Fibroblast of skin of right biceps (primary cell): Measurements from ENCODE around the gene SERPINC1.
"Not testable (repeated sequence)": the region's sequence is repeated elsewhere in the genome, so short reads cannot be mapped to it uniquely, and the experiment has no call there.

Experiments used
- DNase-seq: peaks from one replicate; pipeline ENCODE4 v3.0.0-alpha.2; 2013

SERPINC1 gene

GRCh38 chr1:173889885-173890284, 27.2 kb downstream of the SERPINC1 start:
- no peak for DNase-seq

- no peak for DNase-seq
These were observed 28.4 kb downstream of the SERPINC1 start for GRCh38 chr1:173888749-173889148.

GRCh38 chr1:173887627-173888026, 29.5 kb downstream of the SERPINC1 start:
- no peak for DNase-seq

GRCh38 chr1:173886746-173887611, 30.1 kb downstream of the SERPINC1 start:
- DNase-seq = no peak

GRCh38 chr1:173884701-173885100, 32.4 kb downstream of the SERPINC1 start:
- DNase-seq = no peak

- not testable (repeated sequence) for DNase-seq
These were observed 36.0 kb downstream of the SERPINC1 start for GRCh38 chr1:173881117-173881516.

GRCh38 chr1:173878251-173878650, 38.9 kb downstream of the SERPINC1 start:
- no peak for DNase-seq

- no peak for DNase-seq
These were observed 40.4 kb downstream of the SERPINC1 start for GRCh38 chr1:173876732-173877131.

GRCh38 chr1:173871500-173871899, 45.6 kb downstream of the SERPINC1 start:
- DNase-seq = no peak

GRCh38 chr1:173871091-173871490, 46.0 kb downstream of the SERPINC1 start:
- no peak for DNase-seq

GRCh38 chr1:173870252-173871075, 46.7 kb downstream of the SERPINC1 start:
- DNase-seq = no peak

- DNase-seq = no peak
These were observed 48.1 kb downstream of the SERPINC1 start for GRCh38 chr1:173869021-173869359.

GRCh38 chr1:173868266-173869020, 48.7 kb downstream of the SERPINC1 start, which contains the start of gene ZBTB37:
TSS of gene ZBTB37 (plus strand) at chr1:173868380. CDS start at chr1:173870226, 1,846 bp downstream.
- DNase-seq = peak; percentile 73

- peak; percentile 100 for DNase-seq
These were observed 49.3 kb downstream of the SERPINC1 start, which contains the start of gene GAS5 for GRCh38 chr1:173867753-173868265. TSS of gene GAS5 (minus strand) at chr1:173867989.

GRCh38 chr1:173867141-173867752, 49.9 kb downstream of the SERPINC1 start:
- no peak for DNase-seq

GRCh38 chr1:173866413-173867115, 50.6 kb downstream of the SERPINC1 start:
- no peak for DNase-seq

GRCh38 chr1:173865468-173866164, 51.5 kb downstream of the SERPINC1 start:
- no peak for DNase-seq

- no peak for DNase-seq
These were observed 52.8 kb downstream of the SERPINC1 start for GRCh38 chr1:173864179-173864867.

GRCh38 chr1:173863224-173864161, 53.6 kb downstream of the SERPINC1 start:
- no peak for DNase-seq
